Inferior parietal cortex (tissue), 1 donor: ENCODE measurements around the gene SLC25A42.
"Not testable (repeated sequence)": the region's sequence is repeated elsewhere in the genome, so short reads cannot be mapped to it uniquely, and the experiment has no call there.

ENCODE experiments used
- DNase-seq: peaks from one replicate; pipeline ENCODE4 v3.0.0-alpha.2; 2016; ENCODE audit errors: extremely low spot score

Gene SLC25A42

DNA sequence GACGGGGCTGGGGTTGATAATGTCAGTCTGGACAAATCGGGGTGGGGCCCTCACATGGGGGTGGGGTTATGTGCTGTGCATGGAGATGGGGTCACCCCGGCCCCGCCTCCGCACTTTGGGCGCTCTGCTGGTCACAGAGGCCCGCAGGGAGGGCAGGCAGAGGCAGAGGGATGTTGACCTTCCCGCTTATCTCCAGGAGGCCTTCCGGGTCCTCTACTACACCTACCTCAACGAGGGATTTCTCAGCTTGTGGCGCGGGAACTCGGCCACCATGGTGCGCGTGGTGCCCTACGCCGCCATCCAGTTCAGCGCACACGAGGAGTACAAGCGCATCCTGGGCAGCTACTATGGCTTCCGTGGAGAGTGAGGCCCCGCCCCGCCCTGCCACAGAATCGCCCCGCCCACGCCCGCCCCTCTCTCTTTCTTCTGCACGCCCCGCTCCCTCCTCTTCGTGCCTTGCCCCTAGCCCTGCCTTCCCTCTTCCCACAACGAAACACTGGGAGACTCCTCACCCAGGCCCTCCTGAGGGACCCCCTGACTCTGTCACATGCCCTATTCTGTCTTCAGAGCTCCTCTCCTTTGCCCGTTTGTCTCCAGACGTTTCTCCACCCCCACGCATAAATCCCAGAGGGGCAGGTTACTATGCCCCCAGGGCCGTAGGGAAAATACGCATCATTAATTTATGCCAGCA, 41.7 kb downstream of the SLC25A42 start:
- DNase-seq, result no peak

DNA sequence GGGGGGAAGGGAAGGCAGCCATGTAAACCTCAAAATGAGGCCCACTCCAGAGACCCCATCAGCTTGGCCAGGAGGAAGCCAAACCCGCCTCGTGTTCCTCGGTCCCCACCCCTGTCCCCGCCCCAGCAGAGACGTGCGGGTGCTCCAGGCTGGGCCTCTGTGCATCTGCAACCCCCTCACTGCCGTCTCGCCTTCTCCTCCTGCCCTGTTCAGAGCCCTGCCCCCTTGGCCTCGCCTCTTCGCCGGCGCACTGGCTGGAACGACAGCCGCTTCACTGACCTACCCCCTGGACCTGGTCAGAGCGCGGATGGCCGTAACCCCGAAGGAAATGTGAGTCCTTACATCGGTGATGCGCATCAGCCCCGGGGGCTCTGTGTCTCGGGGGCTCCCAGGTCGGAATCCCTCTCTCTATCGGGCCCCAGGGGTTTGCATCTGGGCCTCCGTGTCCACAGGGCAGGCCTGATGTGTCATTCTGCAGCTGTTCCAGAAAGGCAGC, 42.3 kb downstream of the SLC25A42 start:
- no peak for DNase-seq

GRCh38 chr19:19106938-19107337, 43.1 kb downstream of the SLC25A42 start:
- not testable (repeated sequence) for DNase-seq

DNA sequence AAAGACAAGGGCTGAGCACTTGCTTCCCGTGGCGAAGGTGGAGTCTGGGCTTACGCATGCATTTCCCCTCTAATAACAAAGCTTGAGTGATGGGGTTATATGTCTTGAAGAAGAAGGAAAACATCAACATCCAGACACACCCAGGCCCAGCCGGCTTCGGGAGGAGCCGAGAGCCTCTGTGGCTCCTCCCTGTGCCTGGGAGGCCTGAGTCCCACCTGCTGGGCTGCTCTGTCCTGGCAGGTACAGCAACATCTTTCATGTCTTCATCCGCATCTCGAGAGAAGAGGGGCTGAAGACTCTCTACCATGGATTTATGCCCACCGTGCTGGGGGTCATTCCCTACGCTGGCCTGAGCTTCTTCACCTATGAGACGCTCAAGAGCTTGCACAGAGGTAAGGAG, 43.9 kb downstream of the SLC25A42 start:
- no peak for DNase-seq

GRCh38 chr19:19109601-19110000, 45.8 kb downstream of the SLC25A42 start:
- no peak for DNase-seq

DNA sequence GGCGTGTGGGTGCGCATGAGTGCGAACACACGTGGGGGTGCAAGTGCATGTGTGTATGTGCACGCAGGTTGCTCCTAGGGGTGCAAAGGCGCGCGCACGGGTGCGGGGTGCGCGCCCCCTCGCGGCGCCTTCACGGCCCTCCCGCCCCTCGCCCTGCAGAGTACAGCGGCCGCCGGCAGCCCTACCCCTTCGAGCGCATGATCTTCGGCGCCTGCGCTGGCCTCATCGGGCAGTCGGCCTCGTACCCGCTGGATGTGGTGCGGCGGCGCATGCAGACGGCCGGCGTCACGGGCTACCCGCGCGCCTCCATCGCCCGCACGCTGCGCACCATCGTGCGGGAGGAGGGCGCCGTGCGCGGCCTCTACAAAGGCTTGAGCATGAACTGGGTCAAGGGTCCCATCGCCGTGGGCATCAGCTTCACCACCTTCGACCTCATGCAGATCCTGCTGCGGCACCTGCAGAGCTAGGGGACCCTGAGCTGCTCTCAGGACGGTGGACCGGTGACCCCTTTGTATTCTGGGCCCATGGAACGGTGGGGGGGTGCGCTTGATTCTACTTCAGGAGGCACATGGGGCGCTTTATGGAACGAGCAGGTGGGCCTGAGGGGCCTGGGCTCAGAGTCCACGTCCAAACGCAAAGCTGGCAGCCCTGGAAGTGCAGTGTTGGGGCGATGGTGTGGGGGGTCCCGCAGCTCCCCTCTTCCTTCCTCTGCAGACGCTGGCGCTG, 46.8 kb downstream of the SLC25A42 start:
- DNase-seq, result no peak

- no peak for DNase-seq
Observed at GRCh38 chr19:19111136-19111835, 47.5 kb downstream of the SLC25A42 start.

DNA sequence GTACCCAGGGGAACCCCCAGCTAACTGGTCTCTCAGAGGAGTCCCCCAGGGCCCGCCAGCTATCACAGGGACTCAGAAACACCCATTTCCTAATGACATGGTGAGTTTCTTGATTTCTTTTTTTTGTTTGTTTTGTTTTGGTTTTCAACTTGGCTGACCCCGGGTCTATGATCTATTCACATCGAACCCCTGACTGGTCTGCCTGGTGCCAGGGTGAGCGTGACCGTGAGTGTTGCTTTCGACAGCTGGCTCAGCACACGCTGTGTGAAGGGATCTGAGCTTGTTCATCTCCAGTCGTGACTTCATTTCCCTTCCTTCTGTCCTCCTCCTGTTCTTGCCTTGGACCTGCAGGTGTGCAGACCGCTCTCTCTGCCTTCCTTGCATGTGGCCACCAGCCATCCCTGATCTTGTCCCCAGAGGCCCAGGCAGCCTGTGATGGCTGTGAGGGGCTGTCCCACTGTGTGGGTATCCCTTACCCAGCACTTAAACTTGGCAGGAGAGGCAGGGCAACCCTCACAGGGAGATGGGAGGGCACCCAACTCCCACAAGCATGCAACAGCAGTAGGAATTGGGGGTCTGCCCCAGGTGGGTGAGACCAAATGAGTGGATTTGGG, 48.3 kb downstream of the SLC25A42 start:
- DNase-seq, result no peak

DNA sequence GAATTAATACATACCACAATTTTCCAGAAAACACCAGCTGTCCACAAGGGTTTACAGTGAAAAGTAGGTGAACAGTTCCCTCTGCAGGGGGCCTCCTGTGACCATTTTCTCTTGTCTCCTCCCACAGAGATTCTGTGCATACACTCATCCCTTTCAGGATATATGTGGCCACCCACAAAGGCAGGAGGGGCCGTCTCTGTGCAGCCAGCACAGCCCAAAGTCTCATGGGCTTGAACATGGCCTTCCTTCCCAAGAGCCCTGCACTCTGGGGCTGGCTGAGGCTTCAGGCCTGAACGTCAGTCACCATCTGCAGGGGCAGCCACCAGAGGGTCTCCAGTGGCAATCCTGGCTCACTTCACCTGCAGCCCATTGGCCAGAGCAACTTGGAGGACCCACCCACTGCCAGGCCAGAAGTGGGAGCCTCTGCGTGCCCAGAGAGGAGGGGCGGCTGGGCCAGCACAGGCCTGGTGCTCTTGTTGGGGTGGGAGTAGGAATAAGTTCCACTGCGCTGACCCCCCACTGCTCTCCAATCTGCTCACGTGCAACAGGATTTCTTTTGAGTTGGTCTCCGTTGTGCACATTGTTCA, 49.3 kb downstream of the SLC25A42 start:
- peak; percentile 17 for DNase-seq

- no peak for DNase-seq
Observed at GRCh38 chr19:19115954-19116353, 52.2 kb downstream of the SLC25A42 start.

DNA sequence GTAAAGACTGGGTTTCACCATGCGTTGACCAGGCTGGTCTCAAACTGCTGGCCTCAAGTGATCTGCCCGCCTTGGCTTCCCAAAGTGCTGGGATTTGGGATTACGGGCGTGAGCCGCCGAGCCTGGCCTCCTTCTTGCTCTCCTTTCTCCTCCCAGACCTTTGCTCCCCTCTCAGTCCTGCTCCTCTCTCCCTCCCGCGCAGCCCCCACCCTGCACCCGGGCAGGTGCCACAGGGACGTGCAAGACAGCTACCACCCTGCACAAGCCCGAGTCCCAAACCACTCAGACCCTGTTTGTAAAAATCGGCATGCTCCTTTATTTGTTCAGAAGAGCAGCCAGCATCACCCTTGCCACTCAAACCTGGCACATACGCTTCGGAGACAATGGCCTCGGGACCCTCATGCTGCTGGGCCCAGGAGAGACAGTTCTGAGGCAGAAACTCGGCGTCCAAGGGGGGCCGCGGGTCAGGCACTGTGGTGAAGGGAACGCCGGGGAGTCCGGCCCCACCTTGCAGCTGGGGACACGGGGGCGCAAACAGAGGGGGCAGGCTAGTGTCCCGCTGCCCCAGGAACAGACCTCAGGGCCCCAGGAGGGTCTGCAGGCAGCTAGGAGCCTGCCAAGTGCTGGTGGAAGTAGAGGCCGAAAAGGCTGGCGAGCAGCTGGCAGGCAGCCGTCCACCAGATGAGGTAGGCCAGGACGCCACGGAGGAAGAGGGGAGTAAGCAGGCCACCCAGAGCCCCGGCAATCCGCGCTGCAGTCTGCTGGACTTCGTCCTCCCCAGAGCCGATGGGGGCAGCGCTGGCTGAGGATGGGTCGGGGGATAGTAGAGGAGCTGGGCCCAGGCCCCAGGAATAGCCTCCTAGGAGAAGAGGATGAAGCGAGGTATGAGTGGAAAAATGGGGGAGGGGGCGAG, 55.8 kb downstream of the SLC25A42 start:
- DNase-seq, result no peak

GRCh38 chr19:19120308-19121231, 56.8 kb downstream of the SLC25A42 start:
- DNase-seq, result no peak

GRCh38 chr19:19121371-19121770, 57.6 kb downstream of the SLC25A42 start:
- no peak for DNase-seq

GRCh38 chr19:19122902-19123301, 59.1 kb downstream of the SLC25A42 start:
- DNase-seq, result no peak

- DNase-seq, result no peak
Observed at GRCh38 chr19:19123386-19123785, 59.6 kb downstream of the SLC25A42 start.

- DNase-seq, result no peak
Observed at GRCh38 chr19:19126102-19126501, 62.3 kb downstream of the SLC25A42 start.

- no peak for DNase-seq
Observed at GRCh38 chr19:19131989-19132388, 68.2 kb downstream of the SLC25A42 start.

- DNase-seq, result no peak
Observed at GRCh38 chr19:19132912-19133311, 69.1 kb downstream of the SLC25A42 start.

DNA sequence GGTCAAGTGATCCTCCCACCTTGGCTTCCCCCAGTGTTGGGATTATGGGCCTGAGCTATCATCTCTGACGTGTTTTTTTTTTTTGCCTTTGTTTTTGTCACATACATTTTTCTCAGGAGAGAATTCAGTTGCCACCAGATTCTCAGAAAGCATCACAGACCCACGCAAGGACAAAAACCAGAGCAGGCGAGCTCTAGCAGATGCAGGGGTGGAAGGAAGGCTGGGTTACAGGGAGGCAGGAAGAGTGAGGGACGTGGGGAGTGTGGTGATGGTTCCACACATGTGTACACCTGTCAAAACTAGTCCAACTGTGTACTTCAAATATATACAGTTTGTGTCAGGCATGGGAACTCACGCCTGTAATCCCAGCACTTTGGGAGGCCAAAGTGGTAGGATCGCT, 70.2 kb downstream of the SLC25A42 start:
- no peak for DNase-seq
